IPS-18c (cell line): ENCODE results near the gene FGF12.
A peak's percentile ranks its signal among the peaks of the same experiment; 100 is the strongest.

ENCODE experiments used
- H3K4me3 ChIP-seq: 2 replicates; pipeline ENCODE4 v1.7.0; 2013; ENCODE audit warnings: low read depth, mild to moderate bottlenecking, low read length, moderate library complexity; ENCODE audit not compliant: insufficient read depth
- H3K9me3 ChIP-seq: one replicate; pipeline ENCODE4 v1.6.1; 2013; ENCODE audit warnings: mild to moderate bottlenecking, low read length, moderate library complexity; ENCODE audit not compliant: control insufficient read depth, insufficient read depth

The FGF12 gene

GRCh38 chr3:192417017-192417416, 310.3 kb downstream of the FGF12 start:
- Histone ChIP-seq H3K4me3 (no peak overlapping the region), H3K9me3 (no peaks in the 10 kb centered on the region)

DNA sequence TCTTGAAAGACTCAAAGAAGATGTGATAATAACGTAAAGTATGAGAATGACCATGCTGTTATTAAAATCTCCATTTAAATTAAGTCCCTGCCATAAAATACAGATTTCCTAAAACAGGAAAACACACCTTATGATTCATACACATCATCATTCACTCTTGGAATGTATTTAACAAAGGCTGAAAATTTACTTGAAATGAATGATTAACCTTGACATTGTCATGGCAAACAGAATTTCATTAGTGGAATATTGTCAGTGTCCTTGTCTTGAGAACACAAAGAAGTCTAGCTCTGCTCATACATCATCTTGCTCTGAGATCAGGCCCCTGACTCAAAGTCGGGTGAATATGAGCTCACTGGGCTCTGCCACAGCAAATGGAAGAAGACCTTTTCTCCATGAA, 313.9 kb downstream of the FGF12 start:
- H3K4me3 ChIP-seq = no peak overlapping the region

DNA sequence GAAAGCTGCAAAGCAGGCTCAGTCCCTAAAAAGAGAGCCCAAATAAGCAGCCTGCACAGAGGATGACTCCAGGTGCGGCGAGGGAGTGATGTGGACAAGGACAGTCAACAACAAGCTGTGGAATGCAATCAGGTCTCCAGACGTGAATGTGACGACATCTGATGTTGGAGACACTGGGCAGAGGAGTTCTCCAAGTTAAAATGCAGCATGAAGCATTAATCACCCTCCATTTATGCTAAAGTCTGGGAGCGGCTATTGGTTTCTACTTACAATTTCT, 316.7 kb downstream of the FGF12 start:
- H3K9me3 ChIP-seq = no peaks in the 10 kb centered on the region
- peak overlapping the region; percentile 78 for H3K4me3 ChIP-seq

More for the DNA sequence above, 313.9 kb downstream of the FGF12 start:
- no peaks in the 10 kb centered on the region for H3K9me3 ChIP-seq

GRCh38 chr3:192409838-192410683, 317.3 kb downstream of the FGF12 start:
- Histone ChIP-seq H3K9me3 (no peaks in the 10 kb centered on the region), H3K4me3 (peak overlapping the region; percentile 78)

DNA sequence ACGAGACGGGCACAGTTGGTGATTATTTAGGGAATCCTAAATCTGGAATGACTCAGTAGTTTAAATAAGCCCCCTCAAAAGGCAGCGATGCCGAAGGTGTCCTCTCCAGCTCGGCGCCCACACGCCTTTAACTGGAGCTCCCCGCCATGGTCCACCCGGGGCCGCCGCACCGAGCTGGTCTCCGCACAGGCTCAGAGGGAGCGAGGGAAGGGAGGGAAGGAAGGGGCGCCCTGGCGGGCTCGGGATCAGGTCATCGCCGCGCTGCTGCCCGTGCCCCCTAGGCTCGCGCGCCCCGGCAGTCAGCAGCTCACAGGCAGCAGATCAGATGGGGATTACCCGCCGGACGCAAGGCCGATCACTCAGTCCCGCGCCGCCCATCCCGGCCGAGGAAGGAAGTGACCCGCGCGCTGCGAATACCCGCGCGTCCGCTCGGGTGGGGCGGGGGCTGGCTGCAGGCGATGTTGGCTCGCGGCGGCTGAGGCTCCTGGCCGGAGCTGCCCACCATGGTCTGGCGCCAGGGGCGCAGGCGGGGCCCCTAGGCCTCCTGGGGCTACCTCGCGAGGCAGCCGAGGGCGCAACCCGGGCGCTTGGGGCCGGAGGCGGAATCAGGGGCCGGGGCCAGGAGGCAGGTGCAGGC, 318.0 kb downstream of the FGF12 start:
- no peaks in the 10 kb centered on the region for H3K9me3 ChIP-seq
- peak overlapping the region; percentile 78 for H3K4me3 ChIP-seq

GRCh38 chr3:192408647-192409200, 318.6 kb downstream of the FGF12 start:
- H3K9me3 ChIP-seq = no peaks in the 10 kb centered on the region
- H3K4me3 ChIP-seq = peak overlapping the region; percentile 78

GRCh38 chr3:192408007-192408646, 319.2 kb downstream of the FGF12 start:
- H3K9me3 ChIP-seq = no peaks in the 10 kb centered on the region
- H3K4me3 ChIP-seq = peak overlapping the region; percentile 78

DNA sequence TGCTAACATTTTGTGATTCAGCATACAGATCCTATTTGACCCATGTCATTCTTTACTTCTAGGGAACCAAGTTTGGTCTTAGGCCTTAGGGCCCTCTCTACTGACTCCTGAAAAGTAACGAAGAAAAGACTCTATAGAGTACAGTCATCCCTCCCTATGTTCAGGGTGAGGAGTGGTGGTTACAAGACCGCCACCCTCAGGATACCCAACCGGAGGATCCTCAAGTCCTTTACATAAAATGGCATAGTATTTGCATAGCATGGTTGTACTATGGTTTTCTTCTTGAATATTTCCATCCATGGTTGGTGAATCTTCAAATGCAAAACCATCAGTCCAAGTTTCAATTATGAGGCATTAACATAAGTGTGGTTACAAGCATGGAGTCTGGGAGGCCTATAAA, 327.6 kb downstream of the FGF12 start:
- H3K9me3 ChIP-seq = no peaks in the 10 kb centered on the region
- H3K4me3 ChIP-seq = no peak overlapping the region

DNA sequence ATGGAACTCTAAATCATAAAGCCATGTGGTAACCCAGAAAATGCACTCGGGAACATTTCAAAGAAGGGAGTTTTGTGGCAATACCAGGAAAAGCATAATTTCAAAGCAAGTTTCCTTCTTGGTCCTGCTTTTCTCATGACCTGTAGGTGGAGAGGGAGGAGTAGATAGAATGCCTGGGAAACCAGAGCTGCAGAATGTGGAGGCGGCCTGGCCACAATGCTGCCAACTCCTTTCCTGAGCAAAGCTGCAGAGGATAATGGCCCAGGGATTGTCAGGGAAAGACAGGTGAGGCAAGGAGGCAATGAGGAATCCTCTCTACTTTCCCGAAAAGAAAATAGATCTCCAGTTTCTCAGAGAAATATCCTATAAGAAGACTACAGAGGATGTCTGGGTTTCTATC, 330.3 kb downstream of the FGF12 start:
- no peaks in the 10 kb centered on the region for H3K9me3 ChIP-seq
- no peak overlapping the region for H3K4me3 ChIP-seq

DNA sequence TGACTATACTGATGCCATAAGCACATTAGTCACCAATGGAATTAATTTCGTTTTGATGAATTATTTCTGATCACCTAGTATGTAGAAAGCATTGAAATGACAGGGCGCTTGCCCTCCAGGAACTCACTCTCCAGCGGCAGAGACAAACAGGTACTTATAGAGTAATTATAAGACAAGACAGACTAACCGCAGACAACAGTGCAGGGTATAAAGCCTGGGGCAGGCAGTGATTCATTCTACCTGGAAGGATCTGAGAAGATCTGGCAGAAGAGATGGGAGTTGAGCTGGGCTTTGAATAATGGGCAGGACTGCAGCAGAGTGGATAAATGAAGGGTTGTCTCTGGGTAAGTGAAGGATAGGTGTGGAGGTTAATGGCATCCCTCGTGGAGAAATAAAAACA, 331.8 kb downstream of the FGF12 start:
- Histone ChIP-seq H3K9me3 (no peaks in the 10 kb centered on the region), H3K4me3 (no peak overlapping the region)

DNA sequence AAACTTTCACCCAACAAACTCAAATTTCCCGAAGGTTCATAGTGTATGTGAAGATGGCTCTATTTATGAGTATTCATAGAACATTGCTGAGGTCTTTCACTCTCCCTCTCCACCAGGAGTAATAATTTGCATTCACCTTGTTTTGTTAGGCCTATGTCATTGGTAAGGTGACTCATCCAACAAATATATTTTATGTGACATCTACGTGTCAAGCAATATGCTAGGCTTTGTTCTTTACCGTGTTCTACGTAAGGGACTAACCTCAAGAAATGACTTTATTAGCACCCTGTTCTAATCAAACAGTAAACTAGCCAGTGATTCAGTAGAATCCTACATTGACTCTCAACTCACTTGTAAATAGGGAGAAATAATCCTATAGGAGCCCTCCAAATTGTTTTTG, 334.4 kb downstream of the FGF12 start:
- Histone ChIP-seq H3K4me3 (no peak overlapping the region), H3K9me3 (no peaks in the 10 kb centered on the region)

DNA sequence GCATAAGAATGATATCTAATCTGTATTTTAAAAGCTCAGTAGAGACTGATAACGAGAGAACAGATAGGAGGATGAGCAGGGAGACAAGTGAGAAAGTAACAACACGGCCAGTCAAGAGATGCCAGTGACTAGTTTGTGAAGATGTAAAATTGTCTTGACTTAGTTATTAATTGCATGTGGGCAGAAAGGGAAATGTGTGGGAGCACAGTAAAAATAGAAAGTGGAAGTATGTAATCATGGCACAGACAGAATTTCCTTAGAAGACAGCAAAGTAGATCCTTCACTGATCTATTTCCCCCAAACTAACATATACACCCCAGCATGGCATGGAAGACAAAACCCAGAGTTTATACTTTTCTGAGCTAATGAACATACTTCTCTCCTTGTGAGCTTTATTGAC, 344.5 kb downstream of the FGF12 start:
- no peak overlapping the region for H3K4me3 ChIP-seq
- no peaks in the 10 kb centered on the region for H3K9me3 ChIP-seq

DNA sequence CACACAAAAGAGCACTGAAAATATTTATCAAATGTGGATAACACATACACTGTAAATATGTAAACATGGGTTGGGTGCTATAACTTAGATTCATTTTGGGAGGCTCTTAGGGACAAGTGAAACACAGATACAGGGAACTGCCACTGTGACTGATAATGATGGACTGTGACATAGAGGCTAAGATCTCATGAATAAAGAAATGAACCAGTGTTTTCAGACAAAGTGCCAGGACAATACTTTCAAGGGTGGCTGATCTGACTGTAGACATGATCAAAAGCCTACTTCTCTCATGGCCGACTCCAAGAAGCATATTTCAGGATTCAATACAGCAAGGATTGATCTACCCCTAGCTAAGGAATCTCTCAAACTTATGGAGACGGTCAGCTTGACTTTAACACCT, 353.8 kb downstream of the FGF12 start:
- Histone ChIP-seq H3K9me3 (no peaks in the 10 kb centered on the region), H3K4me3 (no peak overlapping the region)

DNA sequence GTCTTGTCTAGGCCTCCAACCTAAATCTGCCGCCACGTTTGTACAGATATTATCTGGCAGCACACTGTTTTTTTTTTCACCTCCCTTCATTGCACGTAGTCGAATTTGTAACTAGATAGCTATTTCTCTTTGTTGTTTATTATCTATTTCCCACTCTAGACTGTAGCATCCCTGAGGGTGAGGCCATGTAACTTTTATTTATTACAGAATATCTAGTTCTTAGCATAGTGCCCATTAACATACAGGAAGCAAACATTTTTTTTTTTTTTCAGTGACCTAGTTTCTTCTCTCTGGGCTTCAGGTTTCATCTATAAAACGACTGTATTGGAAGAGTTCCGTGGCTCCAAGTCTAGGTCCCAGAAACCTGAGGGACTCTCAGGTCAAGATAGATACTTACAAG, 354.3 kb downstream of the FGF12 start:
- Histone ChIP-seq H3K9me3 (no peaks in the 10 kb centered on the region), H3K4me3 (no peak overlapping the region)

DNA sequence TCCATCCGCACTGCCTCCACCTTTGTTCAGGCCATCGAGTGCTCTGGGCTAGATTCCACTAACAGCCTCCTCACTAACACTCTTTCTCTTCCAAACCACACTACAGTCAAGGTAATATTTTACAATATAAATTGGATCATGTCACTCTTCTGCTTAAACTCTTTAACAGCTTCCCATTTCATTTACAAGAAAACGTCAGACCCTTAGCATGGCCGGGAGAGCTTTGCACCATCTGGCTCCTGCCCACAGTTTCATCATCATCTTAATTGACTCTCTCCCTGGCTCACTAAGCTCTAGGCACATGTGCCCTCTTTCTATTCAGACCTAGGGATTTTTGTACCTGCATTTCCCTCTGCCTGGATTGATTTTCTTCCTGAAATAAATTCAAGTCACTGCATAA, 354.7 kb downstream of the FGF12 start:
- Histone ChIP-seq H3K9me3 (no peaks in the 10 kb centered on the region), H3K4me3 (no peak overlapping the region)

DNA sequence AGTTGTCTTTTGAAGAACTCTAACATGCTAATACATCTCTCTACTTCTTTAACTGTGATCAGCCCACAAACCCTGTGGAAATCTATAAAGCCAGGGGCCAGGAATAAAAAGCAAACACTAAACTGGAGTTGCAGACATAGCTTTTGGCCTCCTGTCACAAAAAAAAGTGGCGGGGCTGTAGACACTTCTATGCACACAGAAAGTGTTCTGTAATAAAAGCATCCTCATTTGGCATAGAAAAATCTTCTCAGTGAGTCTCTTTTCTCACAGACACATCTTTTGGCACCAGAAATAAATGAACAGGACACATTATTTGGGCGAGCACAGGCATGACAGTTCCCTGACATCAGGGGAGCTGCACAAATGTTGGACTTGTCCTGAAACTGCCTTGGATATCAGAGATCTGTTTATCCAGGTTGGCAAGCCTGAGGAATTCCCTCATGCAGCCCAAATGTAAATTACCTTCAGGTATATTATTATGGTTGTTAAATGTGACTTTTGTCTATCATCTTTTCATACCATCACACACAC, 355.4 kb downstream of the FGF12 start:
- Histone ChIP-seq H3K9me3 (no peaks in the 10 kb centered on the region), H3K4me3 (no peak overlapping the region)

- Histone ChIP-seq H3K4me3 (no peak overlapping the region), H3K9me3 (no peaks in the 10 kb centered on the region)
Observed at GRCh38 chr3:192367616-192368015, 359.7 kb downstream of the FGF12 start.

GRCh38 chr3:192366916-192367315, 360.4 kb downstream of the FGF12 start:
- H3K9me3 ChIP-seq = no peaks in the 10 kb centered on the region

More at GRCh38 chr3:192366916-192367315, 360.4 kb downstream of the FGF12 start:
- no peak overlapping the region for H3K4me3 ChIP-seq
